WTC11 (cell line): ENCODE results near the gene MYLK. TPM values are rescaled to one million over a fixed set of nuclear protein-coding genes. Genes with fewer than 3 reads are reported as not detected.
A peak's percentile ranks its signal among the peaks of the same experiment; 100 is the strongest.

Source experiments
- CREM ChIP-seq: sonication (generic); formaldehyde crosslinking; IDR thresholded peaks from 2 replicates; pipeline ENCODE4 v1.8.1; 2022; ENCODE audit warnings: mild to moderate bottlenecking, missing genetic modification reagents, moderate library complexity
- EMX1 ChIP-seq: fragments of 250-450 bp; sonication (Bioruptor Pico); IDR thresholded peaks from 2 replicates; pipeline ENCODE4 v1.8.0; 2021; ENCODE audit warnings: mild to moderate bottlenecking
- FOXK1 ChIP-seq: sonication (generic); formaldehyde crosslinking; IDR thresholded peaks from 2 replicates; pipeline ENCODE4 v1.8.0; 2022; ENCODE audit warnings: mild to moderate bottlenecking, moderate library complexity, missing genetic modification reagents
- GABPB1 ChIP-seq: sonication (generic); formaldehyde crosslinking; IDR thresholded peaks from 2 replicates; pipeline ENCODE4 v1.8.1; 2023; ENCODE audit warnings: mild to moderate bottlenecking, missing genetic modification reagents
- IRF2 ChIP-seq: sonication (generic); formaldehyde crosslinking; IDR thresholded peaks from 2 replicates; pipeline ENCODE4 v1.8.0; 2022; ENCODE audit warnings: low read depth, missing genetic modification reagents, borderline replicate concordance
- JUN ChIP-seq: sonication (generic); formaldehyde crosslinking; IDR thresholded peaks from 2 replicates; pipeline ENCODE4 v1.8.0; 2023; ENCODE audit warnings: mild to moderate bottlenecking, missing genetic modification reagents
- NFE2L1 ChIP-seq: sonication (generic); formaldehyde crosslinking; IDR thresholded peaks from 2 replicates; pipeline ENCODE4 v1.8.1; 2023; ENCODE audit warnings: missing genetic modification reagents
- OVOL2 ChIP-seq: fragments of 250-450 bp; sonication (Bioruptor Pico); IDR thresholded peaks from 2 replicates; pipeline ENCODE4 v1.9.0; 2021; ENCODE audit warnings: mild to moderate bottlenecking, borderline replicate concordance
- PRRX2 ChIP-seq: fragments of 250-450 bp; sonication (Bioruptor Pico); IDR thresholded peaks from 2 replicates; pipeline ENCODE4 v1.8.0; 2021; ENCODE audit warnings: mild to moderate bottlenecking
- RELA ChIP-seq: sonication (generic); formaldehyde crosslinking; IDR thresholded peaks from 2 replicates; pipeline ENCODE4 v1.8.1; 2022; ENCODE audit warnings: missing genetic modification reagents, mild to moderate bottlenecking, borderline replicate concordance
- TP53 ChIP-seq: sonication (generic); formaldehyde crosslinking; IDR thresholded peaks from 2 replicates; pipeline ENCODE4 v1.8.1; 2023; ENCODE audit warnings: mild to moderate bottlenecking, missing genetic modification reagents
- ZBTB43 ChIP-seq: sonication (generic); formaldehyde crosslinking; IDR thresholded peaks from 2 replicates; pipeline ENCODE4 v1.8.1; 2023; ENCODE audit warnings: mild to moderate bottlenecking, missing genetic modification reagents
- ZNF138 ChIP-seq: sonication (generic); formaldehyde crosslinking; conservative IDR thresholded peaks from 2 replicates; pipeline ENCODE4 v1.8.1; 2022; ENCODE audit warnings: mild to moderate bottlenecking, moderate library complexity, missing genetic modification reagents
- ZNF396 ChIP-seq: fragments of 250-450 bp; sonication (Bioruptor Pico); IDR thresholded peaks from 2 replicates; pipeline ENCODE4 v1.8.0; 2021; ENCODE audit warnings: mild to moderate bottlenecking, moderate library complexity, borderline replicate concordance
- ZNF416 ChIP-seq: fragments of 250-450 bp; sonication (Bioruptor Pico); IDR thresholded peaks from 2 replicates; pipeline ENCODE4 v1.9.0; 2021; ENCODE audit warnings: mild to moderate bottlenecking, inconsistent platforms
- ZNF532 ChIP-seq: fragments of 250-450 bp; sonication (Bioruptor Pico); IDR thresholded peaks from 2 replicates; pipeline ENCODE4 v1.9.0; 2021; ENCODE audit warnings: mild to moderate bottlenecking, borderline replicate concordance
- total RNA-seq: library from RNA; stranded (reverse); gene quantifications from 3 replicates; pipeline ENCODE4 v1.2.3, GENCODE V29; 2021
- TF ChIP-seq, protein P1 (sequence below): sonication (generic); formaldehyde crosslinking; IDR thresholded peaks from 2 replicates; pipeline ENCODE4 v1.8.1; 2022; ENCODE audit warnings: low read depth, missing genetic modification reagents, borderline replicate concordance
- TF ChIP-seq, protein P2 (sequence below): sonication (generic); formaldehyde crosslinking; IDR thresholded peaks from 2 replicates; pipeline ENCODE4 v1.8.0; 2022; ENCODE audit warnings: mild to moderate bottlenecking, missing genetic modification reagents
- TF ChIP-seq, protein P3 (sequence below): sonication (generic); formaldehyde crosslinking; IDR thresholded peaks from 2 replicates; pipeline ENCODE4 v1.8.1; 2022; ENCODE audit warnings: mild to moderate bottlenecking, moderate library complexity, missing genetic modification reagents
- TF ChIP-seq, protein P4 (sequence below): sonication (generic); formaldehyde crosslinking; IDR thresholded peaks from 2 replicates; pipeline ENCODE4 v1.8.0; 2022; ENCODE audit warnings: missing genetic modification reagents
- TF ChIP-seq, protein P5 (sequence below): sonication (generic); formaldehyde crosslinking; IDR thresholded peaks from 2 replicates; pipeline ENCODE4 v1.8.1; 2022; ENCODE audit warnings: low read depth, mild to moderate bottlenecking, moderate library complexity, missing genetic modification reagents, borderline replicate concordance
- TF ChIP-seq, protein P6 (sequence below): sonication (generic); formaldehyde crosslinking; IDR thresholded peaks from 2 replicates; pipeline ENCODE4 v1.8.1; 2023; ENCODE audit warnings: mild to moderate bottlenecking, moderate library complexity, missing genetic modification reagents
- TF ChIP-seq, protein P7 (sequence below): fragments of 250-450 bp; sonication (Bioruptor Pico); IDR thresholded peaks from 2 replicates; pipeline ENCODE4 v1.8.0; 2021; ENCODE audit warnings: mild to moderate bottlenecking

Gene MYLK
- total RNA-seq, 1 experiment from 2014 or later = 10.4 TPM

GRCh38 chr3:123636431-123636841, 247.7 kb downstream of the MYLK start (continued):
- TF ChIP-seq ZNF532 (CRISPR knock-in tag) = no peak
- TF ChIP-seq ZNF396 = no peak
- TF ChIP-seq NFE2L1 (CRISPR knock-in tag) = no peak
- TF ChIP-seq, protein P1, sequence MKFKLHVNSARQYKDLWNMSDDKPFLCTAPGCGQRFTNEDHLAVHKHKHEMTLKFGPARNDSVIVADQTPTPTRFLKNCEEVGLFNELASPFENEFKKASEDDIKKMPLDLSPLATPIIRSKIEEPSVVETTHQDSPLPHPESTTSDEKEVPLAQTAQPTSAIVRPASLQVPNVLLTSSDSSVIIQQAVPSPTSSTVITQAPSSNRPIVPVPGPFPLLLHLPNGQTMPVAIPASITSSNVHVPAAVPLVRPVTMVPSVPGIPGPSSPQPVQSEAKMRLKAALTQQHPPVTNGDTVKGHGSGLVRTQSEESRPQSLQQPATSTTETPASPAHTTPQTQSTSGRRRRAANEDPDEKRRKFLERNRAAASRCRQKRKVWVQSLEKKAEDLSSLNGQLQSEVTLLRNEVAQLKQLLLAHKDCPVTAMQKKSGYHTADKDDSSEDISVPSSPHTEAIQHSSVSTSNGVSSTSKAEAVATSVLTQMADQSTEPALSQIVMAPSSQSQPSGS (CRISPR knock-in tag) = no peak
- TF ChIP-seq, protein P2, sequence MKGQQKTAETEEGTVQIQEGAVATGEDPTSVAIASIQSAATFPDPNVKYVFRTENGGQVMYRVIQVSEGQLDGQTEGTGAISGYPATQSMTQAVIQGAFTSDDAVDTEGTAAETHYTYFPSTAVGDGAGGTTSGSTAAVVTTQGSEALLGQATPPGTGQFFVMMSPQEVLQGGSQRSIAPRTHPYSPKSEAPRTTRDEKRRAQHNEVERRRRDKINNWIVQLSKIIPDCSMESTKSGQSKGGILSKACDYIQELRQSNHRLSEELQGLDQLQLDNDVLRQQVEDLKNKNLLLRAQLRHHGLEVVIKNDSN = no peak
- no peak for TF ChIP-seq RELA (CRISPR knock-in tag)
- TF ChIP-seq, protein P3, sequence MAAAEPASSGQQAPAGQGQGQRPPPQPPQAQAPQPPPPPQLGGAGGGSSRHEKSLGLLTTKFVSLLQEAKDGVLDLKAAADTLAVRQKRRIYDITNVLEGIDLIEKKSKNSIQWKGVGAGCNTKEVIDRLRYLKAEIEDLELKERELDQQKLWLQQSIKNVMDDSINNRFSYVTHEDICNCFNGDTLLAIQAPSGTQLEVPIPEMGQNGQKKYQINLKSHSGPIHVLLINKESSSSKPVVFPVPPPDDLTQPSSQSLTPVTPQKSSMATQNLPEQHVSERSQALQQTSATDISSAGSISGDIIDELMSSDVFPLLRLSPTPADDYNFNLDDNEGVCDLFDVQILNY (CRISPR knock-in tag) = no peak
- TF ChIP-seq CREM (CRISPR knock-in tag) = no peak
- no peak for TF ChIP-seq ZBTB43 (CRISPR knock-in tag)
- TF ChIP-seq ZNF416 (CRISPR knock-in tag) = no peak
- TF ChIP-seq, protein P4, sequence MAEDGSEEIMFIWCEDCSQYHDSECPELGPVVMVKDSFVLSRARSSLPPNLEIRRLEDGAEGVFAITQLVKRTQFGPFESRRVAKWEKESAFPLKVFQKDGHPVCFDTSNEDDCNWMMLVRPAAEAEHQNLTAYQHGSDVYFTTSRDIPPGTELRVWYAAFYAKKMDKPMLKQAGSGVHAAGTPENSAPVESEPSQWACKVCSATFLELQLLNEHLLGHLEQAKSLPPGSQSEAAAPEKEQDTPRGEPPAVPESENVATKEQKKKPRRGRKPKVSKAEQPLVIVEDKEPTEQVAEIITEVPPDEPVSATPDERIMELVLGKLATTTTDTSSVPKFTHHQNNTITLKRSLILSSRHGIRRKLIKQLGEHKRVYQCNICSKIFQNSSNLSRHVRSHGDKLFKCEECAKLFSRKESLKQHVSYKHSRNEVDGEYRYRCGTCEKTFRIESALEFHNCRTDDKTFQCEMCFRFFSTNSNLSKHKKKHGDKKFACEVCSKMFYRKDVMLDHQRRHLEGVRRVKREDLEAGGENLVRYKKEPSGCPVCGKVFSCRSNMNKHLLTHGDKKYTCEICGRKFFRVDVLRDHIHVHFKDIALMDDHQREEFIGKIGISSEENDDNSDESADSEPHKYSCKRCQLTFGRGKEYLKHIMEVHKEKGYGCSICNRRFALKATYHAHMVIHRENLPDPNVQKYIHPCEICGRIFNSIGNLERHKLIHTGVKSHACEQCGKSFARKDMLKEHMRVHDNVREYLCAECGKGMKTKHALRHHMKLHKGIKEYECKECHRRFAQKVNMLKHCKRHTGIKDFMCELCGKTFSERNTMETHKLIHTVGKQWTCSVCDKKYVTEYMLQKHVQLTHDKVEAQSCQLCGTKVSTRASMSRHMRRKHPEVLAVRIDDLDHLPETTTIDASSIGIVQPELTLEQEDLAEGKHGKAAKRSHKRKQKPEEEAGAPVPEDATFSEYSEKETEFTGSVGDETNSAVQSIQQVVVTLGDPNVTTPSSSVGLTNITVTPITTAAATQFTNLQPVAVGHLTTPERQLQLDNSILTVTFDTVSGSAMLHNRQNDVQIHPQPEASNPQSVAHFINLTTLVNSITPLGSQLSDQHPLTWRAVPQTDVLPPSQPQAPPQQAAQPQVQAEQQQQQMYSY = no peak
- no peak for TF ChIP-seq OVOL2 (CRISPR knock-in tag)
- TF ChIP-seq FOXK1 = peak; percentile 33; the same call in 1 of the 2 replicates
- TF ChIP-seq, protein P5, sequence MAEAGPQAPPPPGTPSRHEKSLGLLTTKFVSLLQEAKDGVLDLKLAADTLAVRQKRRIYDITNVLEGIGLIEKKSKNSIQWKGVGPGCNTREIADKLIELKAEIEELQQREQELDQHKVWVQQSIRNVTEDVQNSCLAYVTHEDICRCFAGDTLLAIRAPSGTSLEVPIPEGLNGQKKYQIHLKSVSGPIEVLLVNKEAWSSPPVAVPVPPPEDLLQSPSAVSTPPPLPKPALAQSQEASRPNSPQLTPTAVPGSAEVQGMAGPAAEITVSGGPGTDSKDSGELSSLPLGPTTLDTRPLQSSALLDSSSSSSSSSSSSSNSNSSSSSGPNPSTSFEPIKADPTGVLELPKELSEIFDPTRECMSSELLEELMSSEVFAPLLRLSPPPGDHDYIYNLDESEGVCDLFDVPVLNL (CRISPR knock-in tag) = no peak
- TF ChIP-seq ZNF138 (CRISPR knock-in tag) = no peak
- TF ChIP-seq GABPB1 = no peak
- 0 out of 2 replicates have a peak, but pooled peaks have one; percentile 46 for TF ChIP-seq PRRX2
- TF ChIP-seq TP53 (CRISPR knock-in tag) = no peak
- TF ChIP-seq, protein P6, sequence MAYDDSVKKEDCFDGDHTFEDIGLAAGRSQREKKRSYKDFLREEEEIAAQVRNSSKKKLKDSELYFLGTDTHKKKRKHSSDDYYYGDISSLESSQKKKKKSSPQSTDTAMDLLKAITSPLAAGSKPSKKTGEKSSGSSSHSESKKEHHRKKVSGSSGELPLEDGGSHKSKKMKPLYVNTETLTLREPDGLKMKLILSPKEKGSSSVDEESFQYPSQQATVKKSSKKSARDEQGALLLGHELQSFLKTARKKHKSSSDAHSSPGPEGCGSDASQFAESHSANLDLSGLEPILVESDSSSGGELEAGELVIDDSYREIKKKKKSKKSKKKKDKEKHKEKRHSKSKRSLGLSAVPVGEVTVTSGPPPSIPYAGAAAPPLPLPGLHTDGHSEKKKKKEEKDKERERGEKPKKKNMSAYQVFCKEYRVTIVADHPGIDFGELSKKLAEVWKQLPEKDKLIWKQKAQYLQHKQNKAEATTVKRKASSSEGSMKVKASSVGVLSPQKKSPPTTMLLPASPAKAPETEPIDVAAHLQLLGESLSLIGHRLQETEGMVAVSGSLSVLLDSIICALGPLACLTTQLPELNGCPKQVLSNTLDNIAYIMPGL (CRISPR knock-in tag) = no peak
- no peak for TF ChIP-seq JUN
- TF ChIP-seq, protein P7, sequence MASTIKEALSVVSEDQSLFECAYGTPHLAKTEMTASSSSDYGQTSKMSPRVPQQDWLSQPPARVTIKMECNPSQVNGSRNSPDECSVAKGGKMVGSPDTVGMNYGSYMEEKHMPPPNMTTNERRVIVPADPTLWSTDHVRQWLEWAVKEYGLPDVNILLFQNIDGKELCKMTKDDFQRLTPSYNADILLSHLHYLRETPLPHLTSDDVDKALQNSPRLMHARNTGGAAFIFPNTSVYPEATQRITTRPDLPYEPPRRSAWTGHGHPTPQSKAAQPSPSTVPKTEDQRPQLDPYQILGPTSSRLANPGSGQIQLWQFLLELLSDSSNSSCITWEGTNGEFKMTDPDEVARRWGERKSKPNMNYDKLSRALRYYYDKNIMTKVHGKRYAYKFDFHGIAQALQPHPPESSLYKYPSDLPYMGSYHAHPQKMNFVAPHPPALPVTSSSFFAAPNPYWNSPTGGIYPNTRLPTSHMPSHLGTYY (CRISPR knock-in tag) = no peak
- TF ChIP-seq IRF2 = no peak
- no peak for TF ChIP-seq EMX1 (CRISPR knock-in tag)
